ENCODE data around the gene MUSTN1. TPM values are rescaled to one million over a fixed set of nuclear protein-coding genes. Genes with fewer than 3 reads are reported as not detected.

The MUSTN1 gene
- polyA plus RNA-seq, 1 donor: 203 TPM

GRCh38 chr3:52851348-52851747 lies 16.5 kb upstream of the MUSTN1 start:
- DNase-seq: no peak

DNA sequence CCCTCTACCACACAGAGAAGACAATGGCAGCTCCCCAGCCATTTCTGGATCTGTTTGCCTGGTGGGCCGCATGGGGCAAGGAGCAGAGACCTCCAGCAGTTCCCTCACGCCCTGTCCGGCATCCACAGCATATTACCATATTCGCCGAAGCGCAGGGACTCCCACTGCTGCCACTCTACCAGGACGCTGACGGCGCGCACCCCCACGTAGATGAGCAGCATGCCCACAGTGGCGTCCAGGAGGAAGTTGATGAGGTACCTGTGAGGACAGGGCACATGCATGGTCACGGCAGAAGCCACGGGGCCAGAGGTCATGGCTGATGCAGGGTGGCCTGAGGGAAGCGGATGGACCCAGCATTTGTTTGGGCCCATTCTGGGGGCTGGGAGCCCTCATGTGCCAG lies 14.8 kb upstream of the MUSTN1 start:
- no peak for DNase-seq

- DNase-seq: no peak
Observed at GRCh38 chr3:52848617-52849016, 13.8 kb upstream of the MUSTN1 start.

DNA sequence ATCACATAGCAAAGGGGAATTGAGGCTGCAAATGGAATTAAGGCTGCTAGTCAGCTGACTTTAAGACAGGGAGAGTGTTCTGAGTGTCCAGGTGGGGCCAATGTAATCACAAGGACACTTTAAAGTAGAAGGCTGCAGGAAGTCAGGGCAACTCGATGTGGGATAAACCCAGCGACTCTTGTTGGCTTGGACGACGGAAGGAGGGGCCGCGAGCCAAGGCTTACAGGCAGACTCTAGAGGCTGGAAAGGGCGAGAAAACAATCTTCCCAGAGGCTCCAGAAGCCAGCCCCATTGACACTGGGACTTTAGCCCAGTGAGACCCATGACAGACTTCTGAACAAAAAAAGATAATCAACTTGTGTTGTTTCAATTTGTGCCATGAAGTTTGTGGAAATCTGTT lies 12.9 kb upstream of the MUSTN1 start:
- no peak for DNase-seq

DNA sequence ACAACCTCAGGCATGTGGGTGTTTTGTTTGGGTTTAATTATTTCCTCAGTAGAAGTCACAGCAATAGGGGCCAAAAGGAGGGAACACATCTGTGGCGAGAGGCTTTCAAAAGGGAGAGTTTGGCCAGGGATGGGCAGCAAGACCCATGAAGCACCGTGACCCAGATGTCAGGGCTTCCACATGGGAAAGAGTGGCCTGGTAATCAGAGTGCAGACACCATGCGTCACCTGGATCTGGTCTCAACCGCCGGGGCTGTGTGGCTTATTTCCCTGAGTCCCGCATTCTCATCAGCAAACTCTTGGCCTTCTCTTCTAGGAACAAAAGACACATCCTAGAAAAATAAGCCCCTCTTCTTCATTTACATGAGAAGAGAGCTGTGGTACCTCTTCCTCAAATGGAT lies 12.4 kb upstream of the MUSTN1 start:
- no peak for DNase-seq

GRCh38 chr3:52846432-52846965 lies 11.7 kb upstream of the MUSTN1 start:
- no peak for DNase-seq

DNA sequence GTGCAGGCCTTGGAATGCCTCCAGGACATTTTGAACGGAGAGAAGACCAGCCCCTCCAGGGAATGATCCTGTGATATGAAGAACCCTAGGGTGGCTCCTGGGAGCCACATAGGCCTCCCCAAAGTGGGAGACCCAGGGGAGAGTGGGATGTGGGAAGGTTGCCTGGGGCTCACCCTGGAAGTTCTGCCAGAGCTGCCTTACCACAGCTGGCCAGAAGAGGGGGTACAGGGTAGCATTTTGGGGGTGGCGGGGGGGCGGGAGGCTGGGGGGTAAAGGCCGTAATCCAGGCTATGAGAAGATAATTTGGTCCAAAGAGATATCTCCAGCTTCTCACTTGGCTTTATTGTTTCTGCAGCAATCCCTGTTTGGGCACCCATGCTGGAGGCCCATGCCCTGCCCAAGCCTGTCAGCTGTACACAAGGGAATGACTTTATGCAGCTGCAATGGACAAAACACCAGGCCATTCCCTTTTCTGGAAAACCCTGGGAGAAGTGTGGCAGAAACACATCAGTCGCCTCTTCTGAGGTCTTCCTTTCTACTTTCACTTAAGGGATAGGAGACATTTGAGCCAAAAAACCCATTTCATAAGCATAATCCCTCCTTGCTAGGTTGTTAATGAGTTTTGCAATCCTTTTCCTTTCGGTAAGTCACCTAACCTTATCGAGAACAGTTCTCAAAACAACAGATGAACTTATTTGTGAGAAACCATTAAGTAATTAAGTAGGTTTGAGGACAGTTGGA lies 11.0 kb upstream of the MUSTN1 start:
- DNase-seq: no peak

DNA sequence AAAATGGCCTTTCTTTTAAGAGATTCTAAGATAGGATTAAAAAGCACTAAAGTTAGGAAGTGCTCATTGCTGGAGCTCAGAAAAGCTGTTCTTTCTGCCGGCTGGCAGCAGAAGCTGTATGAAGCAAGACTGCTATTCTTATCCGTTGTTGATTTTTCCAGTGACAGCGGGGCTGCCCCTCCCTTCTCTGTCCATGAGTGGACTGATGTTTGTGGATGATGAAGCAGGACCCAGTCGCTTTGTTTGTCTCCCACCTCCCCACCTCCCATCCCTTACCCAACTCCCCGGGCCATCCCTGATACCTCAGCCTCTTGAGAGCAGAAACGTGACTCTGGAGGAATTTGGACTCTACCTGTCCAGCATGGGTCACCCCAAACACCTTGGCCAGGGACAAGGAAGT lies 10.3 kb upstream of the MUSTN1 start:
- no peak for DNase-seq

DNA sequence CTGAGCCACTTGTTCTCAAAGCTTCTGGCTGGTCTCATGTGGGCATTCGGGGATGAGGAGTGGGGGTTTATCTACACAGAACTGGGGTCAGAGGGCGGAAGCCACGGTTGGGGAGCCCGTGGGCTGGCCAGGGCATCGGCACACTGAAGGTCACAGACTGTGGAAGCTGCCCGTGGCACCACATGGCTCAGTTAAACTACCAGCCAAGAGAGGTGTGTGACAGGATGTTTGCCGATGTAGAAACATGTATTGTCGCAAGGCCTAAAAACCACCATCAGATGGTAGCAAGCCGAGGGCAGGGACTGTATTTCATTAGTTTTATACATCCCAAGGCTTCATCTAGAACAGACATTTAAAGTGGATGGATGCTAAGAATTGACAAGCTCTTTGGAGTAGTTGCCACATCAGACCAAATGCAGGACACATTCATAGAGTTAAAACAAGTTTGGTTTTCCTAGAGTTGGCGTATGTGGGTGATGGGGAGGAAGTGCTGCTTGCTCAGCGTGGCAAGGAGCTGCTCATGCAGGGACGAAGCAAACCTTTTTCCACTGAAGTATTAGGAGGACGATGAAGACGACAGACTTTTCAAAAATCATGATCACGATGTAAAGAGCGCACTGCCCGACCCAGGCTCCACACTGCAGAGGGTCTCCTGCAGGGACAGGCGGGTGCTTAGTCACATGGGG lies 9.6 kb upstream of the MUSTN1 start:
- no peak for DNase-seq

DNA sequence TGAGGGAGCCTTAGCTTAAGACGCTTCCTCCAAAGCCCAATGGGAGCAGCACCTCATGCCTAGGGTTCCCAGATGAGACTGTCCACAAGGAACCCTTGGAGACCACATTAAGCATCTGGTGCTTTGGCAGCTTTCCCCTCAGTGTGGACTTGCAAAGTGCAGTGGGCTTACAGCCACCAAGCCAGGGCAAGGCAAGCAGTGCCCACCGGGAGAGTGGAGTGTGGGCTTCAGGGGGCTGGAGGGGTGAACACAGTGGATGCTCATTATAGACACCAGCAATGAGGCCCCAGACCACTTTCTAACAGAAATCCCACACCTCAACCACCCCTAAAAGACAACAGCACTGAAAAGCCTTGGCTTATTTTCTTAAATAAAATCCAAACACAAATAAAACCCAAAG lies 9.1 kb upstream of the MUSTN1 start:
- no peak for DNase-seq

DNA sequence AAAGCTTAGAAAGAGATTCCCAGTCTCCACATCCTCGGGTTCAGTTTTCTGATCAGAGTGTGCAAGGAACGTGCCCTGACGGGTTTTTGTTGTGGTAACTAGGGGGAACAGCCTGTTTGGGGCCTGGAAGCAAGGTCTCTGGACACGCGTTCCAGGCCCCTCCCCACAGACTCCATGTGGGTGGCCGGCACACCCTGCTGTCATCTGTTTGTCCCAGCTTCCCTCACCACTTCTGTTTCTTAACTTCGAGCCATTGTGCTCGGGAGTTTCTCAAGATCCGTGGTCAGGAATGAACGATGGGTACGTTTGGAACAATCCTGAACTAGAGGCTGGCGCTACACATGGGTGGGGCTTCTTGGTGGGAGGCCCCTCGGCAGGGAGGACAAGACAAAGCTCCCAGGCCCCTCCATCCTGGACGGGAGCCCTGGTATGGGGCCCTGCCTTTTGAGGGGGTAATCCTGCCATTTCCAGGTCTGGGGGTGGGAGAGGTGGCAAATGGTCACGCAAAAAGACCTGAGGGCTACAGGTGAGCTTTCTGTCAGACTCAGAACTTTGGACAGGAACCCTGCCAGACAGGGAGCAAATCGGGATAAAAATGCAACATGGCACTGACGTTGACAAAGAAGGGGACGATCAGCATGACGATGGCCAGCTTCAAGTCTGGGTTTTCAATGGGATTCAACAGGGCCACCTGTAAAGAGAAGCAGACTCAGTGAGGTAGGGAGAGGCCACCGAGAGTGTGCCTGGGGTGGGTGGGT lies 8.5 kb upstream of the MUSTN1 start:
- DNase-seq: no peak

GRCh38 chr3:52842424-52842823 lies 7.6 kb upstream of the MUSTN1 start:
- no peak for DNase-seq

DNA sequence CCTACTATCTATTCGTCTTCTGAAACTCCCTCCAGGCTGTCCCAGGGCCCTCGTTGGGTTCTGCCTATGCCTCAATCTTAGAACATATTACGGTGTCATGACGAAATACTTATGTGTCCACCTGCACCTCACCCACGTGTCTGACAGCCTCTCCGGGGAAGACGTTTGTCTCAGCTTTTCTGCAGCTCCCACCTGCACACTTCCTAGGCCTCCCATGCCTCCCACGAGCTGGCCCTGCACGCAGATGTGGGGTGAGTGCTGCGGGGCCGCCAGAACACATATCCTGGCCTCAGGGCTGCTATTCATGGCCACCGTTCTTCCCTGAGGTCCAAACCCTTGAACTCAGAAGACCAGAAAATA lies 7.1 kb upstream of the MUSTN1 start:
- no peak for DNase-seq

DNA sequence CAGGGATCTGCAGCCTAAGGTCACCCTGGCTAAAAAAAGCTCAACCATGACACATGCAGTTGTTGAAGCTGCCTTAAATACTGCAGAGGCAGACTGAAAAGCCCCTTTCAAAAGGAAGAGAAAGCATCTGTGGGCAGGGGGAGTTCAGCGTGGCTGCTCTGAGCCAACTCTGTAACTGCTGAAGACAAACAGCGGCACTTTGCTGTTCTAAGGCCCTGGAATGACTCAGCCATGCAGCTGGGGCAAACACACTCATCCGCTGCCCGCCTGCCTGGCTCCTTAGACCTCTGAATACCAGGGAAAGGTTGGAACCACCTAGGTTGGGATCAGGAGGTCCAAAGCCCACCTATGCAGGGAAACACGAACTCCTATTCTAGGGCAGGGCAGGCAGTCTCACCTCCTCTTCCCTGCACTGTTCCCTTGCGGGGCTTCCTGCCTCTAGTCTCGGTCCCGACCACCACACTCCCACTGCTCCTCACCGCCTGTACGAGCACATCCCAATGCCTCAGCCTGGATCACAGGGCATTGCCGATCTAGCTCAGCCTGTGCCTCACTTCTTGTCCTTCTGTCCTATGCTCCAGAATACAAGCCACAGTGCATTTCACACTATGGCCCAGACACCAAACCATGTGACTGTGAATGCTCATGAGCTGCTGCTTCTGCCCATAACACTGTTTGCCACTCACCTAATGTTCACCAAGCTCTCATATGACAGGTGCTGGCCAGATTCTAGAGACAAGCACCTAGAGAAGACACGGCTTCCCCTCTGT lies 6.6 kb upstream of the MUSTN1 start:
- no peak for DNase-seq

DNA sequence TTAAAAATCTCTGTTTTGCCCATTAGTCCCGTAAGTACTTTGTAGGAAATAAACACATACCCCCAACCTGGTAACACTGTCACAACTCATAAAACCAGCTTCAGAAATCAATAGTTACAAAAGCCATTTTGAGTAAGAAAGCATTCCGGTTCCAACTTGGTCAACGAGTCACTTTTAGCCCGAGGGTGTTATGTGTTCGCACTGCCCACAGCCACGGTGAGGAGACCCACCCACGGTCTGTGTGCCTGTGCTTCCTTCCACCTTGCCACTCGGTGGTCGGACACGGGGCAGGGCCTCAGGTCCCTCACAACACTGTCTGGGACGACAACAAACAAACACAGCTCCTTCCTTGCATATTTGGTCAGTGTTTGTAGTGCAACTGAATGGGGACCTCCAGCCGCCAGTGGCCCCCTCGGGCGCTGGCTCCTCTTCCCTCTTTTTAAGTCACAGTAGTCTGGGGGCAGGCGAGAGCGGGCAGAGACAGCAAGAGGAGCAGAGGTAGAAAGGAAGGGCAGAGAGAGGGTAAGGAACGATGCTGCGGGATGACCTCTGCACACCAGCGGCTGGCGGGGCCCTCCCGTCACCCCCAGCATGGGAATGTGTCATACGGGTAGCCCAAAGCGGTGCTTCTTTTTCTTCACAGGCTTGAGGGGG lies 5.2 kb upstream of the MUSTN1 start:
- no peak for DNase-seq

- DNase-seq: no peak
Observed at GRCh38 chr3:52839268-52839575, 4.4 kb upstream of the MUSTN1 start.

GRCh38 chr3:52838561-52839267 lies 3.9 kb upstream of the MUSTN1 start:
- no peak for DNase-seq

- no peak for DNase-seq
Observed at GRCh38 chr3:52836986-52837385, 2.2 kb upstream of the MUSTN1 start.

GRCh38 chr3:52836471-52836845 lies 1.6 kb upstream of the MUSTN1 start:
- DNase-seq: no peak

DNA sequence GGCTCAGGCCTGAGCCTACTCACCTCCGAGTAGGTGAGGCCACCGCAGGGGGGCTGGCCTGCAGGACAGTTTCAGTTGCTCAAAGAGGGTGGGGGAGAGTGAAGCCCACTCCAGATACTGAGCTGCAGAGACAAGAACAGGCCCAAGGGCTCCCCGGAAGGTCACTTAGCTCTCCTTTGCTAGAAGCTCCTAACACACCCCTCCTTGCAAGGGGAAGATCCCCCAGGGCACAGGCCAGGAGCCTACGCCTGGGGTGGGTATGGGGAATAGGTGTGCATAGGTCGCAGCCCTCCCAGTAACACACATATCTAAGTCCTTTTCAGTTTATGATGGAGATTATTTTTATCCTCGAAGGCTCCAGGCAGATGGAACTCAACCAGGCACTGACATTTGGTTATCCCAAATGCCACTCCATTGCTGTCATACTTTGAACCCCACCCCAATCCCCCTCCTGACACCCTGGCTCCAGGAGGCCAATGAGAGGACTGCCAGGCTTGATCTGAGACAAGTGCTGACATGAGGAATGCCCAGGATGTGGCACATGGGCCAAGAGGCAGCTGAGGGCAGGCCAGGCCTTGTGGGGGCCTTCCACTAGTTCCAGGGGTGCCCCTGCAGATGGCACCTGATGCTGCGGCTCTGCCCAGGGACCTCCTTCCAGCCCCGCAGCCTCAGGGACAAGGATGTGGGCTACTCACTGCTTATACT lies 1.1 kb upstream of the MUSTN1 start:
- DNase-seq: no peak

- DNase-seq: no peak
Observed at GRCh38 chr3:52833202-52833601, 1.6 kb downstream of the MUSTN1 start.
